GM10847 (cell line): Measurements from ENCODE around the gene DDT.
"Not testable (repeated sequence)": the region's sequence is repeated elsewhere in the genome, so short reads cannot be mapped to it uniquely, and the experiment has no call there.

Experiments used
- POLR2A ChIP-seq: IDR thresholded peaks from 2 replicates; pipeline ENCODE4 v1.6.1; 2011; ENCODE audit not compliant: insufficient read length; ENCODE audit errors: extremely low read depth

Gene DDT

GRCh38 chr22:23974345-23974744 is at the start of gene DDT:
DDT (minus strand) TSS chr22:23974441; CDS start chr22:23974414, 27 bp downstream.
- not testable (repeated sequence) for TF ChIP-seq POLR2A

DNA sequence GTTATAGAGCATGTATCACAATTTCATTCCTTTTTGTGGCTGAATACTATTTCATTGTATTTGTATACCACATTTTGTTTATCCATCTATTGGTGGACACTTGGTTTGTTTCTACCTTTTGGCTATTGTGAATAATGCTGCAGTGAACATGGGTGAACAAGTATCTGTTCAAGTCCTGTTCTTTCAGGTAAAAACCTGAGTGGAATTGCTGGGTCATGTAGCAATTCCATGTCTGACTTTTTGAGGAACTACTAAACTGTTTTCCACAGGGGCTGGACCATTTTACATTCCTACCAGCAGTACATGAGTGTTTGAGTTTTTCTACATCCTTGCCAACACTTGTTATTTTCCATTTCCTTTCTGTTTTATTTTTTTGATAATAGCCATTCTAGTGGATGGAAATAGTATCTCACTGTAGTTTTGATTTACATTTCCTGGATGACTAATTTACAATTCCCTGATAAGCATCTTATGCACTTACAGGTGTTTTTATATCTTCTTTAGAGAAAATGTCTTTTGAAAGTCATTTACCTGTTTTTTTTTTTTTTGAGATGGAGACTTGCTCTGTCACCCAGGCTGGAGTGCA is 49.1 kb upstream of the DDT start:
- TF ChIP-seq POLR2A, result no peak

GRCh38 chr22:24021304-24021703 is 47.1 kb upstream of the DDT start:
- TF ChIP-seq POLR2A, result no peak

- TF ChIP-seq POLR2A, result no peak
These were observed 41.9 kb upstream of the DDT start for GRCh38 chr22:24016156-24016555.

DNA sequence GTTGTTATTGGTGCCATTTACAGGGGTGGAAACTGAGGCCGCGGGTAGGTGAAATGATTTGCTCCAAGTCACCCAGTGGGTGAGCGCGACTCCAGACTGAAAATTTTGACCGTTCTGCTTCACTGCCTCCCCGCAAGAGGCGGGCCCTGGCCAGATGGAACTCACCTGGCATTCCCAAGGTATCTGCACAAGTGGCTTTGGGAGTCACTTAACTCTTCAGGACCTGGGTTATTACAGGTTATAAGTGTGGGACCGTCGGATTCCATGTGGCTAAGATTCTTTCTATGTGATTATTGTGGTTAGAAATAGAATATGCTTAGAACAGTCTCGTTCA is 37.5 kb upstream of the DDT start:
- TF ChIP-seq POLR2A, result no peak

GRCh38 chr22:24010018-24010391 is 35.8 kb upstream of the DDT start:
- TF ChIP-seq POLR2A, result no peak

GRCh38 chr22:24009227-24010017 is 35.2 kb upstream of the DDT start:
- TF ChIP-seq POLR2A, result no peak

DNA sequence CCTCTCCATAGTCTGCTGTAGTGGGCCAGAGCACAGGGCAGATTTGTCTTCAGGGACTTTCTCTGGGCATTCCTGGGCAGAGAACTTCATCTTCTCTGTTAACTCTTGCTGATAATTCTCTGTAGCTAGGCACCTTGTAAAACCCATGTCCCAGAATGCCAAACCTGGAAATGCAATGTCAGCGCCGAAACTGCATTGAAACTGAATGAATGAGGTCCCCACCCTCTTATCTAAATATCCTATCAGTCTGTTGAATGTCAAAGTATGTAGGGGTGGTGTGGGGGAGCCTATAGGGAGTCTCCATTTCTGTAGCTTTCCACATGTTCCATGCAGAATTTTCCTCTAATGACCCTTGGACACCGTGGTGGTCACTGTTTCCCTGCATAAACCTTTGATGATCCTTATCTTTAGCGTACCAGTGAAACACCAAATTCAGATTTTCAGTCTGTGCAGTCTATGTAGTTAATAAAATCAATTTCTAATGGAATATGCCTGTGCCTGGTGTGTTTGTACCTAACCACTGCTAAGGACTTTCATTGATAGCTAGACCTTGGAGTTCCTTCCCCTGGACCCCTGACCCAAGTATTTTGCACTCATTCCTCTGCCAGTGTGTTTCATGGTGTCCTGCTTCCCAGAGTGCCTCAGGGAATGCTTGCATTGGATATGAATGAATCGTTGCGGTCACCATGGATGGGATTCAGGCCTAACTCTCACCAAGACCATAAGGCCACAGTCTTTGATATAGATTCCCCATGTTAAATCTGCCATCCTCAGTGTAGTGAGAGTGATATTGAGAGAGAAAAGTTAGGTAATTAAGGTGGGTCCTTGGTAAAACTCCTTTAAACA is 34.4 kb upstream of the DDT start:
- no peak for TF ChIP-seq POLR2A

- TF ChIP-seq POLR2A, result no peak
These were observed 33.7 kb upstream of the DDT start for GRCh38 chr22:24008022-24008283.

GRCh38 chr22:24007253-24008021 is 33.2 kb upstream of the DDT start:
- no peak for TF ChIP-seq POLR2A

- TF ChIP-seq POLR2A, result no peak
These were observed 32.6 kb upstream of the DDT start for GRCh38 chr22:24006914-24007214.

GRCh38 chr22:24006207-24006913 is 32.1 kb upstream of the DDT start:
- TF ChIP-seq POLR2A, result no peak

DNA sequence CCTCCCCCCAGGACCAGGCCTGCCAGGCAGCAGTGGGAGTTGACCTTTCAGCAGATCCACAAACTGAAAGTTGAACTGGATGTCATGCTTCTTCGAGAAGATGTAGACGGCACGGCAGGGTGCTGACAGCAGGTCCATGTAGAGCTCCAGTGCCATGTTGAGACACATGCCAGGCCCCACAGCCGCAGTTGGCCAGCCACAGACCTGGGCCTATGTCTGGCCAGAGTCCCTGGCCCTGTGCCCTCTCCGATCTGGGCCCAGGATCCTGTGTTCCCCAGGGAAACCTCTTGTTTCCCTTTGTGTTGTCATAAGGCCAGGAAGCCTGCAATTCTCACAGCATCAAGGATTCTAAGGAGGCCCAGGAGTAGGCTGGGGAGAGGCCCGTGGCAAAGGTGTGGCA is 31.0 kb upstream of the DDT start, which contains the start of gene GSTT4:
GSTT4 (minus strand) TSS at position 253 of the 400 bp plus-strand sequence; CDS start at position 156, 97 bp downstream.
- no peak for TF ChIP-seq POLR2A

GRCh38 chr22:24003887-24004286 is 29.6 kb upstream of the DDT start:
- TF ChIP-seq POLR2A, result no peak

DNA sequence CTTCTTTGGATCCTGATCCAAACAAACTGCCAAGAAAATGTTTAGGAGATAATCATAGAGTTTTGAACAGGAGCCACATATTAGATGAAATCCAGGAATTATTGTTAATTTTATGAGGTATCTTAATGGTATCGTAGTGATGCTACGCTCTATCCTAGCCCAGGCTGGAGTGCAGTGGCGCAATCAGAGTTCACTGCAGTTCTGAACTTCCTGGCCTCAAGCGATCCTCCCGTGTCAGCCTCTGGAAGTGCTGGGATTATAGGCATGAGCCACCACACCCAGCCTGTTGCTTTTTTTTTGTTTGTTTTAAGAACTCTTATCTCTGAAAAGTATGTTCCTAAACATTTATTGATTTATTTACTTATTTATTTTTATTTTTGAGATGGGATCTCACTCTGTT is 28.6 kb upstream of the DDT start:
- TF ChIP-seq POLR2A, result no peak
